IPS-18c (cell line): ENCODE data around the gene CEACAM3.
"Not testable (repeated sequence)": the region's sequence is repeated elsewhere in the genome, so short reads cannot be mapped to it uniquely, and the experiment has no call there.

ENCODE experiments used
- H3K4me3 ChIP-seq: 2 replicates; pipeline ENCODE4 v1.7.0; 2013; ENCODE audit warnings: low read depth, mild to moderate bottlenecking, low read length, moderate library complexity; ENCODE audit not compliant: insufficient read depth
- H3K9me3 ChIP-seq: one replicate; pipeline ENCODE4 v1.6.1; 2013; ENCODE audit warnings: mild to moderate bottlenecking, low read length, moderate library complexity; ENCODE audit not compliant: control insufficient read depth, insufficient read depth

Gene CEACAM3

DNA sequence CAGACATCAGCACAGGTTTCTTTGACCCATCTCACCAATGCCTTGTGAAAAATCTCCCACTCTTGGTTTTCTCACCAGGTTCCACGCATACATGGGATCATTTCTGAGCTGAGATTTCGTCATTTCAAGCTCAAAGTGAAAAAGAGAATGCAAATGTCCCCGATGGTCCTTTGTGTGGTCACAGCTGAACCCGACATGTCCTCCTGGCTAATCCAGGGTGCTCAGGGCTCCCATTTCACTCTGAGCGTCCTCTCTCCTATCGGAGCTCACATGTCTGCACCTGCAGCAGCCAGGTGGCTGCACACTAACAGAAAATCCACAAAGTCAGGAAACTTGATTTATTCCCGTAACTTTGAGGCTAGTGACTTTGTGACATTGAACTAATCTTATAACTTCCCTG lies 9.3 kb upstream of the CEACAM3 start:
- Histone ChIP-seq H3K9me3 (no peaks in the 10 kb centered on the region), H3K4me3 (no peak overlapping the region)

DNA sequence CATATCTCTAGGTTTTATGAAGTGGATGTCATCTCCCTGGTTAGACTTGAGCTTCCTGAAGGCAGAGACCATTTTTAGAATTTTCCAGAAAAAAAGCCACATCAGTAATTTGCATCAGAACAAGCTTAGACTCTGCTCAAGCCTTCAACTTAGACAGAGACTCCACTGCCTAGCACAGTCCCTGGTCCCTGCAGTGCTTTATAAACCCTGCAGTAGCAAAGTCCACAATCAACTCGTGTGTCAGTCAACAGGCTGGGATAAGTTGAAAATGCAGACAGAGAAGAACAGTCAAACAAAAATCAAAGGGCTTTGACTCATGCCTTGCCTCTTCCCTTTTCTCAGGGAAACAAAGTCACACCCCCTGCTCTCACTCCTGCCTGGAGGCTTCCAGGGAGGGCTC lies 7.9 kb upstream of the CEACAM3 start:
- not testable (repeated sequence) for H3K4me3 ChIP-seq, H3K9me3 ChIP-seq

DNA sequence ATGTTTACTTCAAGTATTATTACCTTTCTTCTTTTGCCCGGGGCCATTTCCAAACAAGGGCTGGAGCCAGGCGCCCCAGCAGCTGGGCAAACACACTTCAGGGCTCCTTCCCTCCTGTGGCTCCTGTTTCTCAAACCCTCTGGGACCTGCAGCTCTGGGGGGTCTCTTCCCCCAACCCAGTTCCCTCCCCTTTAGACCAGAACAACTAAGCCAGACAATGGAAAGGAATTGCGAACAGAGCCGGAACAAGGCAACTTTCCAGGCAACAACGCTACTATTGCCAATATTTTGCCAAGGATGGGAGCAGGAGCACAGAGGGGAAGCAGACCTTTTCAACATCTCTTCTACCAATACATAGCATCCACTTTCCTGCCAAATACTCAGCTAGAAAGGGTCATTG lies 7.3 kb upstream of the CEACAM3 start:
- H3K9me3 ChIP-seq, H3K4me3 ChIP-seq: not testable (repeated sequence)

DNA sequence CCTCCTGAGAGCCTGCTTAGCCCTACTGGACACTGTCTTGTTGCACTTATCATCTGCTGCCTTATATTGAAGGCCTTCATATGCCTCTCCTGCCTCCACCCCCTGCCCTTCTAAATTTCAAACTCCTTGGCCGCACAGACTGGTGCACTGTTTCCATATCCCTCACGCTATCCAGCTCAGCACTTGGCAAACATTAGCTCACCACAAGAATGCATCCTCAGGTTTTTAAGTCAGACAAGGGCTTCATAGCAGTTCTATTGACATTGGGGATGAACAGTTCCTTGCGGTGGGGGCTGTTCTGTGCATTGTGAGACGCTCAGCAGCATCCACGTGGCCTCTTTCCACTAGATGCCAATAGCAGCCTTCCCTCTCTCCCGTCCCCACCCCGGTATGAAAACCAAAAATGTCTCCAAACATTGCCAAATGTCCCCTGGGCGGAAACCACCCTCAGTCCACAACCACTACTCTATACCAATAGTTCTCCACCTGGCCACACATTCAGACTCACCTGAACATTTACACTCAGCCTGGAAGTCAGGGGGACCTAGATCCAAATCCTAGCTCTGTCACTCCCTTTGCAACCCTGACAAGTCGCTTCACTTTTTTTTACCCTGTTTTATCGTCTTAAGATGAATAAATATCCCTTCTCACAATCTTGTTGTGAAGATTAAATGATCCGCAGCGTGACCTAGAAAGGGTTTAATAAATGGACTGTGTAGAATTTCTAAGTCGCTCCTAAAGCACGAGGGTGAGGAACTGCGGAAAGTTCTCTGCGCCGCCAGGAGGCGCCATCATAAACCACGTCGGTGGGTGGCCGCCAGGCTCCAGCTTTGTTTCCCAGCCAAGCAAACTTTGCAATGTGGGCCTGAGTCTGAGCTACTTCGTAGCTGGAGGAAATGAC lies 3.6 kb upstream of the CEACAM3 start:
- H3K4me3 ChIP-seq: no peak overlapping the region
- H3K9me3 ChIP-seq: no peaks in the 10 kb centered on the region

DNA sequence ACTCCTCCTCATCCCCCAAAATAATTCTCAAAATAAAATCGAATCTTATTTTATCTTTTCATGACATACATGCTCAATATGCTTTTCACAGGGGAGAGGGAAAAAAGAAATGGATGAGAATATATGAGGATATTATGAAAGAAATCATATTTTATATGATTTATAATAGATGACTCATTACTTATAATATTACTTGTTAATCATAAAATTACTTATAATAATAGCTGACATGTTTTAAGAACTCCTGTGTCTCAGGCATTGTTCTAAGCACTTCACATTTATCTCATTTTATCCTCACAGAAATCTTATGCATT lies 3.0 kb upstream of the CEACAM3 start:
- H3K9me3 ChIP-seq: no peaks in the 10 kb centered on the region
- H3K4me3 ChIP-seq: no peak overlapping the region

DNA sequence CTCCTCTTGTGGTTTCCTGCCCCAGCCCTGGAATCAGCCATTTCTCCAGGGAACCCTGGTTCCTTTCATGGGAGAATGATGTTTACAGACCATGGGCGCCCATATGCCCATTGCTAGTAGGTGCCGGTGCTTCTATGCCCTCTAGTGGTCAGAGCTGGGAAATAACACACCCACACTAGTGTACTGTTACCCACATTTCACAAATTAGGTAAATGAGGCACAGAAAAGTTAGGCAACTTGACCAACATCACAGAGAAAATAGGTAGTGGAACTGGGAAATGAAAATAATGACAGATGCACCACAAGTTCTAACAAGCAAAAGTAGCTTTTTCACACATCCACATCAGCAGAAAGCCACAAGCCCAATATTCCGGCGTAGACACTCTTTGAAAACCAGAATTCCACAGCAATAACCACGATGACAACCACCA lies 1.3 kb upstream of the CEACAM3 start:
- Histone ChIP-seq H3K4me3 (no peak overlapping the region), H3K9me3 (no peaks in the 10 kb centered on the region)

DNA sequence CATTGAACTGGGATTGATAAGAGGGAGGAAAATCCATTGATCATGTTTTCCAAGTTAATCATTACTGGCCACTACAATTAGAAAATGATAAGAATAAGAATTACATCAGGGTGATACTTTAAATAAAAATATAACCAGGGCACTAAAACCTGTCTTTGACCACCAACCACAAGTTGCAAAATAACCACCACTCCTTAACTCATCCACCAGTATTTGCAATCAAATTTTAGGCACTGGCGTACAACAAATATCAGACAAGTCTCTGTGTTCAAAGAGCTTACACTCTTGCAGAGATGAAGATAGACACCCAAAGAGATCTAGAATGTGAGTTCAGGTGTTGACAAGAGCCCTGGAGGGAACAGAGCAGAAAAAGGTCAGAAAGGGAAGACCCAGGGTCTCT lies 514 bp downstream of the CEACAM3 start:
- Histone ChIP-seq H3K4me3 (no peak overlapping the region), H3K9me3 (peaks cover 3% of the 10 kb centered on the region)

DNA sequence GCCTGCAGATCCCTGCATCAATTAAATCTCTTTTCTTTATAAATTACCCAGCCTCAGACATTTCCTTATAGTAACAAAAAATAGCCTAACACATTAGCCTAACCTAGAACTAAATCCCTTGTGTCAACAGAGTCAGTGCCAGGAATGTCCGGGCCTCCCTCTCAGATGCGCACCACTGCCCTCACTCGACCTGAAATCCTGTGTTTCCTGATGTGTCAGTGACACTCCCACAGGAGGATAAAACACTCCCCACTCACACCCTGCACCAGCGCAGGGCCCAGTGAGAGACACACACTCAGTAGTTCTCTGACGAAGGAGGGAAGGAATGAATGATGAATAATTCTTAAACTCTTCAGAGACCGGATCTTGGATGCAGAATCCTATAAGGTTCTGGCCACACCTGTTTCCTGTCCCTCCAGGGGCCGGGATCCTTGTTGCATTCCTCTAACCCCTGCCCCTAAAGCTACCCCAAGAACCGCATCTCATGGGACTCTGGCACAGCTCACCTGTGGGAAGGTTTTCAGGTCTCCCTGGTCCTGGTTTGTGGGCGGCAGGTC lies 3.1 kb downstream of the CEACAM3 start:
- Histone ChIP-seq H3K9me3 (peaks cover 3% of the 10 kb centered on the region), H3K4me3 (no peak overlapping the region)

DNA sequence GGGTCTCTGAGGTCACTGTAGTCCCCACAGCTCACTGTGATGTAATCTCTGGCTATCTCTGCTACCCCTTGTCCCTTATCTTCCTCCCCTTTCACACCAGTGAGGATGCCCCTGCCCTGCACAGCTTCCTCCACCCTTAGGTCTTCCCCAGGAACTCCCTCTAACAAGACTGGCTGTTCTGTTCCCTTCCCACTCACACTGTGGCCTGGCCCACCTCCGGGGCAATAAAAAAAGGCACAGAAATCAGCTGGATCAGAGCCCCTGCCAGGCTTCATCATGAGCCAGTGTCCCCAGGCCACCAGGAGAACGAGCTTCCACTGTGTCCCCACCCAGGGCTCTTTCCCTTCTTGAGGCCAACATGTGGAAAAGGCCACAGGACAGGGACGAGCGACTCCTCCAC lies 4.6 kb downstream of the CEACAM3 start:
- Histone ChIP-seq H3K4me3 (no peak overlapping the region), H3K9me3 (peaks cover 3% of the 10 kb centered on the region)

DNA sequence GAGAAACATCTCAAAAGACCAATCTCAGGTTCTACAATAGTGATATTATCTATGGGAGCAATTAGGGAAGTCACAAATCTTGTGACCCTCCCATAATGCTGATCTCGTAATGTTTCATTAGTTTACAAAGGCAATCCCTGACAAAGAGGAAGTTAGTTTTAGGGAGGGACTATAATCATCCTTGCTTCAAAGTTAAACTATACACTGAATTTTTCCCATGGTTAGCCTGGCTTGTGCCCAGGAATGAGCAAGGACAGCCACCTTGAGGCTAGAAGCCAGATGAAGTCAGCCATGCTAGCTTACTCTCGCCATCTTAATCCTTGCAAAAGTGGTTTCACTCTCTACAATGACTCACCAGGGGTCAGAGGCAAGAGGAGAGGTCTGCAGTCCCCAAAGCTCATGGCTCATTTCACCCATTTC lies 5.4 kb downstream of the CEACAM3 start:
- Histone ChIP-seq H3K4me3 (no peak overlapping the region), H3K9me3 (peaks cover 3% of the 10 kb centered on the region)

DNA sequence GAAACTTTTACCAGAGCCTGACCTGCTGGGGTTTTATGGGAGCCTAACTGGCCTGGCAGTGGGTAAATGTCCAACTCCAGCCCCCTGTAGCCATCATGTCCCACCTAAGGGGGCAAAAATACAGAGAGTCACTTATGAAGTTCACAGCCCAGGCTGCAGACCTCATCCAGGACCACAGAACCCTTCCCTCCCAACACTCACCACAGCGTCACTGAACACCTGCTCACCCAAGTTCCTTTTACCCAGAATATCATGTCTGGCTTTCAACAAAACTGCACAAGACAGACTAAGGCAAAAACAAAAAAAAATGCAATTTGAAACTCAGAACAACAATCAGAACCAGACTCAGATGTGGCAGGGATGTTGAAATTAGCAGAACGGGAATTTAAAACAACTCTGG lies 6.4 kb downstream of the CEACAM3 start:
- H3K9me3 ChIP-seq: peaks cover 3% of the 10 kb centered on the region
- H3K4me3 ChIP-seq: no peak overlapping the region

DNA sequence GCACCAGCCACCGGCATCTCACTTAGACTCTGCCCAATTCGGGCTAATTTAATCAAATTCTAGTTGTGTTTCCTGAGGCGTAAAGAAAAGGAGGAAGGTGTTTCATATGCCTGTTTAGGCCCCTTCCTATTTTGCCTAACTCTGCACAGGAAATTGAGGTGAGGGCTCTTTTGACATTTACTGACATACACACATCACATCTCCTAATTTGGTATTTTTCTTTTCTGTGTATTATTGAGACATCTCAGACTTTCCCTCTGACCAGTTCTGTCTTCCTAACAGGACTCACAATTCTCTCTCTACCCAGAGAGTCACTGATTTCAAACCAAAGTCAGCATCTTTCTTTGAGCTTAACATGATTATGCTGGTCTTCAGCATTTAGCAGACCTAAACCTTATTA lies 7.9 kb downstream of the CEACAM3 start:
- peaks cover 3% of the 10 kb centered on the region for H3K9me3 ChIP-seq
- H3K4me3 ChIP-seq: no peak overlapping the region

DNA sequence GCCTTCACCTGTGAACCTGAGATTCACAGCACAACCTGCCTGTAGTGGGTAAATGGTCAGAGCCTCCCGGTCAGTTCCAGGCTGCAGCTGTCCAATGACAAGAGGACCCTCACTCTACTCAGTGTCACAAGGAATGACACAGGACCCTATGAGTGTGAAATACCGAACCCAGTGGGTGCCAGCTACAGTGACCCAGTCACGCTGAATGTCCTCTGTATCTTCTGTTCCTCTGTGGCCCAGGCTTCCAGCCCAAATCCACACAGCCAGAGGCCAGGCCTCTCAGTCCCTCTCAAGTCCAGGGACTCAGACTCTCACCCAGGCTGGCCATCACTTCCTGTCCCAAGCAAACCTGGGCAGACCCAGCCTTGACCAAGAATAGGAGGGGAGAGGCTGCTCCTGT lies 10.8 kb downstream of the CEACAM3 start:
- Histone ChIP-seq H3K4me3 (no peak overlapping the region), H3K9me3 (no peaks in the 10 kb centered on the region)

DNA sequence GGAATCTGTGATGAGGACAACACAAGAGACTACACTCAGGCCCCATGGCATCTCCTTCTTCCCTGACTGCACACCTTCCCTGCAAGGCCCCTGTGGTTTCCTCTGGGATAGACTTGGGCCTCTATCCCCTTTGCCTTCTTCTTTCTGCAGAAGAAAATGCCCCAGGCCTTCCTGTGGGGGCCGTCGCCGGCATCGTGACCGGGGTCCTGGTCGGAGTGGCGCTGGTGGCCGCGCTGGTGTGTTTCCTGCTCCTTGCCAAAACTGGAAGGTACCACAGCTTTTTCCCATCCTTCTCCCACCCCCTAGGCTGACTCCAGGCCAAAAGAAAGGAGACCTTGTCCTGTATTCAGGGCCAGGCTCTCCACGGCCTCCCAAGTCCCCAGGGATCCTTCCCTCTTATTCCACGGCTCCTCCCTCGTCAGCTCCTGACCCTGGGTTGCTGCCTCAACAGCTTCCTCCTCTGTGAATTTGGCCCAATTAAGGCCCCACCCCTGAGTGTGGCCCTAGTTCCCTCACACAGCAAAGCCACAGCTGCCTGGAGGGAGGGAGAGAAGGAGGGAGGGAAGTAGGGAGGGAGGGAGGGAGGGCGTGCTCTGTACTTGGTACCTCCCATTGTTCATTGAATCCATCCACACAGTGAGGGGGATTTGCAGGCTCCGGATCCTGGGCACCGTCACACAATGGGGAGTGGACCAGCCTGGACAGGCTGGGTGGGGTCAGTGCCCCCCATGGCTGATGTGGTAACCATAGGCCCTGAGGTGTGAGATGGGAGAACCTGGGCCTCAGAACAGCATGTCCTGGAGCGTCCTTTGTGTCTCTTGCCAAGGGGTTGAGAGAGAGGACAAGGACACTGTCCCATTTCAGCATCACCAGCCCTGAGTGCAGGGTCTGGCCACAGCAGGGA lies 12.5 kb downstream of the CEACAM3 start:
- no peaks in the 10 kb centered on the region for H3K9me3 ChIP-seq
- no peak overlapping the region for H3K4me3 ChIP-seq

DNA sequence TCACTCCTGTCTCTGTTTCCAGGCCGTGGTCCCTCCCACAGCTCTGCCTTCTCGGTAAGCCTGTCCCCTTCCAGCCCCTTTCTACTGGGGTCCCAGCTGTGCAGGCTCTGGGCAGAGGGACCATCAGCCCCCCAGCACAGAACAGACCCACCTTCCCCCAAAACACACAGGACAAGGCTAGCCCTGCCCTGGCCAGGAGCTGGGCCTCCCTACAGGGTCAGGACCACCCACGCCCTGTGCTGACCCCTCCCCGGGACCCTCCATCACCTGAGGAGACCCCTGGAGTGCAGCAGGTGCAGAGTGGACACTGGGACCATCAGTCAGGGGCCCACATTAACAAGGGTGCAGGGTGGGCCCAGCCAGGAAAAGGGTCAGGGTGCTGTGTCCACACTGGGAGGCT lies 13.9 kb downstream of the CEACAM3 start:
- Histone ChIP-seq H3K4me3 (no peak overlapping the region), H3K9me3 (no peaks in the 10 kb centered on the region)

DNA sequence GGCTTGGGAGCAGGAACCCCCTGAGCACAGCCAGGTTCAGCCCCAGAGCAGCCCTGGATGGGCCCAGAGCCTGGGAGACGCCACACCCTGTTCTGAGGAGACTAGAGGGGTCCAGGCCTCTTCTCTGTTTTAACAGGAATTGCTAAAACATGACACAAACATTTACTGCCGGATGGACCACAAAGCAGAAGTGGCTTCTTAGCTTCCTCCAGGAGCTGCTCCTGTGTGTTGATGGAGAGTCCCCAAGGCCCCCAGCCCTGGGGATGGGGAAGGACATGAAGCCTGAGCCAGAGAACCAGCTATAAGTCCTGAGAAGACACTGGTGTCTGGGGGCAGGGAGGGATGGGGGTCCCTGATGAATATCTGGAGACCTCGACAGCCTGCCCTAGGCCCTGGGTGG lies 14.6 kb downstream of the CEACAM3 start:
- Histone ChIP-seq H3K9me3 (no peaks in the 10 kb centered on the region), H3K4me3 (no peak overlapping the region)

DNA sequence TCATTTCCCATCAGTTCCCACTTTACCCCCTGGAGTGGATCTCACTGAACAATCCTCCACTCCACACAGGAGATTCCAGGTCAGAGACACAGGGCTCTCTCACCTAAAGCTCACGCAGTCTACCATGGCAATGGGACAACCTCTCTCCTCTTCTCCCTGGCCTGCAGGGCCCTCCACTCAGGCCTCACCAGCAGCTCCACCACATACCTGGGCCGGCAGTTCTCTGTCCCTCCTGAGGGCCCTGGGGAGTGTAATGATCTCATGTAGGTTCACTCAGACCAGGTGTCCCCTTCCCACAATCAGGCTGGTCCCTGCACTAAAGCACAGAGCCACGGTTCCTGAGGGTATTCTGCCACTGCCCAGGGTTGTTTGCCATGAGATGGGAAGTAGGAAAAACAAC lies 15.6 kb downstream of the CEACAM3 start:
- H3K4me3 ChIP-seq: no peak overlapping the region
- no peaks in the 10 kb centered on the region for H3K9me3 ChIP-seq

DNA sequence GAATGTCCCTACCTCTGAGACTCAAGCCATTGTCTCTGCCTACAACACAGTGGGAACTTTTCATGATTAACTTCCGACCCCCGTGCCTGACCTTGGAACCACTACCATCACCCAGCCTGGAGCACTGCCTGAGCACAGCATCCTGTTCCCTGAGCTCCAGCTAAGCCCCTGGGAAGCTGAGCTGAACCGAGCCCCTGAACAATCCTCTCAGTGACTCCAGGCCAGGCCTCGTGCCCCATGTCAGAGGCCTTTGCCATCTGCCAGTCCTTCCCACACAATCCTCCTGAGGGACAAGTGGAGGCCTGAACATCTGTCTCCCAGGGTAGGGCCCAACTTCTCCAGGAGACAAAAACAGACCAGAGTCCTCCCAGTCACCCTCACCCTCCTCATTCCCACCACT lies 17.5 kb downstream of the CEACAM3 start:
- Histone ChIP-seq H3K9me3 (no peaks in the 10 kb centered on the region), H3K4me3 (no peak overlapping the region)
